GM12801 (cell line): ENCODE measurements around the gene LEUTX.

ENCODE experiments used
- CTCF ChIP-seq: IDR thresholded peaks from one replicate; pipeline ENCODE4 v1.5.1; 2011; ENCODE audit warnings: control low read depth; ENCODE audit not compliant: insufficient read length; ENCODE audit errors: extremely low read depth

LEUTX gene

GRCh38 chr19:39754544-39754943 lies 24.1 kb upstream of the LEUTX start:
- no peak for TF ChIP-seq CTCF

GRCh38 chr19:39754971-39755370 lies 23.7 kb upstream of the LEUTX start:
- no peak for TF ChIP-seq CTCF

GRCh38 chr19:39759457-39760184 lies 19.0 kb upstream of the LEUTX start:
- no peak for TF ChIP-seq CTCF

GRCh38 chr19:39765091-39766076 lies 13.3 kb upstream of the LEUTX start:
- TF ChIP-seq CTCF, result no peak

- TF ChIP-seq CTCF, result no peak
These were observed 10.3 kb upstream of the LEUTX start for GRCh38 chr19:39768334-39768733.

- no peak for TF ChIP-seq CTCF
These were observed 9.9 kb upstream of the LEUTX start for GRCh38 chr19:39768786-39769185.

GRCh38 chr19:39780894-39781293 lies 2.2 kb downstream of the LEUTX start:
- no peak for TF ChIP-seq CTCF
